Urothelium cell line (cell line): ENCODE measurements around the gene TECPR1.

Source experiments
- DNase-seq: peaks from one replicate; pipeline ENCODE4 v3.0.0; 2011; ENCODE audit warnings: low spot score, mixed read lengths
- FAIRE-seq: peaks from 2 replicates; lab custom pipeline; 2011; peaks lifted over from hg19 to GRCh38; lab: Jason Lieb, UNC

TECPR1 gene

GRCh38 chr7:98251601-98252424 lies at the start of gene TECPR1:
Gene TECPR1, minus strand, starts transcription at chr7:98252232. Its CDS starts 6,086 bp downstream, at chr7:98246146.
- peak; percentile 99 for FAIRE-seq

GRCh38 chr7:98300595-98301372 lies 48.8 kb upstream of the TECPR1 start:
- DNase-seq: no peak

More at GRCh38 chr7:98251601-98252424, at the start of gene TECPR1:
- DNase-seq: peak; percentile 100

GRCh38 chr7:98297626-98298286 lies 45.7 kb upstream of the TECPR1 start:
- no peak for DNase-seq

More at GRCh38 chr7:98300595-98301372, 48.8 kb upstream of the TECPR1 start:
- FAIRE-seq: peak; percentile 32

GRCh38 chr7:98296833-98297232 lies 44.8 kb upstream of the TECPR1 start:
- no peak for DNase-seq
- FAIRE-seq: no peak

More at GRCh38 chr7:98297626-98298286, 45.7 kb upstream of the TECPR1 start:
- no peak for FAIRE-seq

- DNase-seq (no peak), FAIRE-seq (no peak)
Observed at GRCh38 chr7:98295467-98296192, 43.6 kb upstream of the TECPR1 start.

- FAIRE-seq (peak; percentile 56), DNase-seq (peak; percentile 78)
Observed at GRCh38 chr7:98294798-98295382, 42.9 kb upstream of the TECPR1 start.

GRCh38 chr7:98294326-98294725 lies 42.3 kb upstream of the TECPR1 start:
- FAIRE-seq (no peak), DNase-seq (no peak)

- DNase-seq (no peak), FAIRE-seq (no peak)
Observed at GRCh38 chr7:98293746-98294145, 41.7 kb upstream of the TECPR1 start.

GRCh38 chr7:98293265-98293664 lies 41.2 kb upstream of the TECPR1 start:
- peak; percentile 35 for FAIRE-seq

GRCh38 chr7:98291717-98292116 lies 39.7 kb upstream of the TECPR1 start:
- DNase-seq: no peak
- FAIRE-seq: no peak

More at GRCh38 chr7:98293265-98293664, 41.2 kb upstream of the TECPR1 start:
- no peak for DNase-seq

GRCh38 chr7:98289333-98289875 lies 37.4 kb upstream of the TECPR1 start:
- FAIRE-seq (no peak), DNase-seq (no peak)

GRCh38 chr7:98288064-98288823 lies 36.2 kb upstream of the TECPR1 start:
- no peak for DNase-seq
- FAIRE-seq: no peak

GRCh38 chr7:98287486-98287959 lies 35.5 kb upstream of the TECPR1 start:
- DNase-seq (no peak), FAIRE-seq (no peak)

GRCh38 chr7:98286701-98287485 lies 34.9 kb upstream of the TECPR1 start:
- DNase-seq: no peak
- FAIRE-seq: no peak

GRCh38 chr7:98286093-98286539 lies 34.1 kb upstream of the TECPR1 start:
- FAIRE-seq (no peak), DNase-seq (no peak)

GRCh38 chr7:98285157-98286092 lies 33.4 kb upstream of the TECPR1 start:
- DNase-seq (no peak), FAIRE-seq (no peak)
